Superior temporal gyrus (tissue), 1 donor: ENCODE results near the gene CD6.

Experiments
- DNase-seq: peaks from one replicate; pipeline ENCODE4 v3.0.0-alpha.2; 2016; ENCODE audit errors: extremely low spot score

Gene CD6

GRCh38 chr11:60935676-60936442 is 35.6 kb upstream of the CD6 start:
- no peak for DNase-seq

DNA sequence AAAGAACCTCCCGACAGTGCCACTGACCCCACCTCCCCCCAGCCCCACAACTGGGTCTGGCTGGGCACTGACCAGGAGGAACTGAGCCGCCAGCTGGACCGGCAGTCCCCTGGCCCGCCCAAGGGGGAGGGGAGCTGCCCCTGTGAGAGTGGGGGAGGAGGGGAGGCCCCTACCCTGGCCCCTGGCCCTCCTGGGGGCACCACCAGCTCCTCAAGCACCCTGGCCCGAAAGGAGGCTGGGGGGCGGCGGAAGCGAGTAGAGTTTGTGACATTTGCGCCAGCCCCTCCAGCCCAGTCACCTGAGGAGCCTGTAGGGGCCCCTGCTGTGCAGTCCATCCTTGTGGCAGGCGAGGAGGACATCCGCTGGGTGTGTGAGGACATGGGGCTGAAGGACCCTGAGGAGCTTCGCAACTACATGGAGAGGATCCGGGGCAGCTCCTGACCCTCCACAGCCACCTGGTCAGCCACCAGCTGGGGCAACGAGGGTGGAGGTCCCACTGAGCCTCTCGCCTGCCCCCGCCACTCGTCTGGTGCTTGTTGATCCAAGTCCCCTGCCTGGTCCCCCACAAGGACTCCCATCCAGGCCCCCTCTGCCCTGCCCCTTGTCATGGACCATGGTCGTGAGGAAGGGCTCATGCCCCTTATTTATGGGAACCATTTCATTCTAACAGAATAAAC is 34.9 kb upstream of the CD6 start:
- DNase-seq = no peak

GRCh38 chr11:60937144-60937527 is 34.3 kb upstream of the CD6 start:
- DNase-seq = no peak

GRCh38 chr11:60937811-60938210 is 33.7 kb upstream of the CD6 start:
- no peak for DNase-seq

DNA sequence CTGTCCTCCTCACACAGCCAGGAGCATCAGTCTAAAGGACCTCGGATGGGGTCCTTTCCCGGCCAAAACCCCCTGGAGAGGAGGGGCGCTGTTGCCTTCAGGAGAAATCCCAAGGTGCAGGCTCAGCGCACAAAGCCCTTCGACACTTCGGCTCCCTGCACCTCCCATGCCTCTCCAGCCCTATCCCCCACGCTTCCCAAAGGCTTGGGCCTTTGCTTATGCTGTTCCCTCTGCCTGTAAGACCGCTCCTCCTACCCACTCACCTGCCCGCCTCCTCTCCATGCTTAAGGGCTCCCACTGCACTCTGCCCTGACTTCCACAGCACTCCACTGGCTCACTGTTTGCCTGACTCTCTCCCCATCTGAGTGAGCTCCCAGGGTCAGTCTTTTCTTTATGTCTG is 33.0 kb upstream of the CD6 start:
- DNase-seq = no peak

- DNase-seq = no peak
Measured at GRCh38 chr11:60939301-60939700, 32.2 kb upstream of the CD6 start.

DNA sequence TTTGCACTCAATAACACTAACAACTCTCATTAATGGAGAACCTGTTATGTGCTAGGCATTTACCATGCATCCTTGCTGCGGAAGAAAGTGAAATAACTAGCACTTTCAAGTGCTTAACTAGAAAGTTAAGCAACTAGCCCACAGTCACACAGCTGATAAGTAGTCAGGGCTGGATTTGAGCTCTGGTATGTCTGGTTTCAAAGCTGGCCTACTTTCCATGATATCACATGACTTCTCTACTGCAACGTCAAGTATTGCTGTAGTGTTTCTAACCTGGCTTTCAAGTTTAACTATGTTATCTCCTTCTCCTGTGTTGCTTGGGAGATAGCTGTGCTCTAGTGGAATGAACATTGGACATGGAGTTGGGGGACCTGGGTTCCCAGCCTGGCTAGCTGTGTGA is 31.6 kb upstream of the CD6 start:
- DNase-seq = no peak

GRCh38 chr11:60941371-60942119 is 29.9 kb upstream of the CD6 start:
- no peak for DNase-seq

GRCh38 chr11:60942219-60942618 is 29.3 kb upstream of the CD6 start:
- no peak for DNase-seq

DNA sequence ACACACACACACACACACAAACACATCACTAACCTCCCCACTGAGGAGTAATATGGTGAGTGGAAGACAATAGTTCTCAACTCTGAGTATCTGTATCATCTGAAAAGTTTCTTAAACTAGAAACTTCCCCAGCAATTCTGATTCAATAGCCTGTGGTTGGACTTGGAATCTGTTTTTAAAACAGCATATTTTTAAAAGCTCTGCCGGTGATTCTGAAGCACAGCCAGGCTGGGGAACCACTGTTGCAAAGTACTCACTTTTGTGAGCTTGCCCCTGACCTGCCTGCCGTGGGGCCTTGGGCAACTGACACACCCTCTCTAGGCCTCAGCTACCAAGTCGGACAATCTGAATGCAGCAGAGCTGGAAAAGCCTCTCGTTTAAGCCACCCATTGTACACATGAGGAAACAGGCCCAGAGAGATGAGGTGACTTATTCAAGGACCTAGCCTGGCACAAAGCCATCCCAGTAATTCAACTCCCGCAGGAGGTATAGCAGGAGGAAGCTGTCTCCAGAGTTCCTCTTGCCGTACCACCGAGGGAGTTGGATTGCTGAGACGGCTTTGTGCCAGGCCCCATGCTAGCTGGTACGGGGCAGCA is 28.4 kb upstream of the CD6 start:
- DNase-seq = no peak

- DNase-seq = no peak
Measured at GRCh38 chr11:60944490-60945294, 26.8 kb upstream of the CD6 start.

GRCh38 chr11:60945295-60945667 is 26.2 kb upstream of the CD6 start:
- DNase-seq = no peak

- no peak for DNase-seq
Measured at GRCh38 chr11:60946601-60947264, 24.7 kb upstream of the CD6 start.

GRCh38 chr11:60947700-60948099 is 23.8 kb upstream of the CD6 start:
- DNase-seq = no peak

DNA sequence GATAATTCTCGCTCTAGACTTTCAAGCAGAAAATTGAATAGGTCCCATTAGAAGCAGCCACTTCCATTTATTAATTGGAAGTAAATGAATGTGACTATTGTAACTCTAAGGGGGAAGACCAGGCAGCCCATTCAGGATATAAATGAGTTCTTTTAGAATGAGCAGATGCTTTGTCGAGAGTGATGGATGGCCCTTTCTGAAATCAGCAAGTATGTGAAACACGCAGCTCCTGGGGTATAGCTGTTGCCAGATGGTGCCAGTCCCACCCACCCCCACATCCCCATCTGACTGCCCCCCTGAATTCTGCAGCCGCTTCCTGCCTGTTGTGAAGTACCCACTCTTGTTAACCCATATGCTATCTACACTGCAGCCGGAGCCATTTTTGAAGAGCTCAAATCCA is 23.2 kb upstream of the CD6 start:
- no peak for DNase-seq

GRCh38 chr11:60950024-60950423 is 21.5 kb upstream of the CD6 start:
- no peak for DNase-seq

- no peak for DNase-seq
Measured at GRCh38 chr11:60950933-60951605, 20.4 kb upstream of the CD6 start.

GRCh38 chr11:60951606-60951903 is 19.9 kb upstream of the CD6 start:
- DNase-seq = no peak

DNA sequence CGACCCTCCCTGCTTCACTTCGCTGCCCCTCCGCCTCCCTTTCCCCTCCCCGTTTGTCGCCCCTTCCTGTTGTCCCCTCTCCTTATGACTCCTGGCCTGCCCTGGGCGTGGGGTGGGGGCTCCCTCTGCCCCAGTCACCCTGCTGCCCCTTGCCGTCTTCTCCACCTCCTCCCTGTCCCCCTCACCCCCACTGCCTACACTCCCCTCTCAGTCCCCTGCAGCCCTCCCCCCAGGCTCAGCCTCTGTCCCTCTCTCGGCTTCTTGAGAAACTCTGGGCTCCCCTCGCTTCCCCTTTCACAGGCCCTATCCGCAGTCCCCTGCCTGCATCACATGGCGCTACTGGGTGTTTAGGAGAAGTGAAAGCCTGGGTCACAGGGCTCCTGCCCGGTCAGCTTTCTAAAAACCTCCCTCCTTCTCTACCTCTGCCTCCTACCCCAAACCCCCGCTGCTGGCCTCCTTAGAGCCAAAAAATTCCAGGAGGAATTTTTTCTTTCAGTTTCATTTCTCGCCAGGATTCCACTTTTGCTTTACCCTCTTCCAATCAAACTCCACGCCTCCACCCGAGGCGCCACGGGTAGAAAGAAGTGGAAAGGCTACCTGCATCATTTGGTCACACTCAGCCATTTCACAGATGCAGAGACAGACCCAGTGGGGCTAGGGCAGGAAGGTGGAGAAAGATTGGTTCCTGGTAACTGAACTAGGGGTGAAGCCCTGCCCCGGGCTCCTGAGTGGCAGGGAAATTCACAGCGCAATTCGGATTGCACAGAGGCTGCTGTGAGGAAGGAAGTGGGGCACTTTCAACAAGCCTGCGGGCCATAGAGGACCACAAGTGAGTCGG is 19.4 kb upstream of the CD6 start, which contains the start of gene SLC15A3:
TSS of gene SLC15A3 (minus strand) at position 273 of the 838 bp plus-strand sequence. CDS start 625 bp downstream, outside the sequence.
- no peak for DNase-seq

DNA sequence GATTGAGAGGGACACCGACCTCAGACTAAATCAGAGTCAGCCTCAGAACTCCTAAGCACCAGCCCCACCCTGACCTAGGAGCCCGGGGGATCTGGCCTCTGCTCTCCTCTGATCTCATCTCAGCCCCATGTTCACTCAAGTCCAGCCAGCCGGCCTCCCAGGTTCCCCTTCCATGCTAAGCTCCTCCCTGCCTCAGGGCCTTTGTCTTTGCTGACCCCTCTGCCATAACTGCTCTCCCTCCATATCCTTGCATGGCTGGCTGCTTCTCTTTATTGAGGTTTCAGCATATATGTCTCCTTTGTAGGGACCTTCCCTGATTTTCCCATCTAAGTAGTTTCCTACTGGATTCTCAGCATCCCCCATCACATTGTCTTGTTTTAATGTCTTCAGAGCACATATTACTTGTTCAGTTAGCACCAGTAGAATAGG is 18.7 kb upstream of the CD6 start:
- DNase-seq = no peak
